HG03060 (cell line): ENCODE data around the gene BCL11A.

Experiments
- ATAC-seq: cut with Tn5 transposase; IDR thresholded peaks from one replicate; pipeline ENCODE4 v1.9.1; 2021; ENCODE audit warnings: low read depth, moderate number of reproducible peaks; ENCODE audit not compliant: unreplicated experiment

The BCL11A gene

GRCh38 chr2:60490441-60490840, 63.0 kb downstream of the BCL11A start:
- no peak for ATAC-seq

GRCh38 chr2:60489289-60489688, 64.2 kb downstream of the BCL11A start:
- ATAC-seq: no peak

GRCh38 chr2:60488291-60488690, 65.2 kb downstream of the BCL11A start:
- ATAC-seq: no peak

- no peak for ATAC-seq
These were observed 66.3 kb downstream of the BCL11A start for GRCh38 chr2:60487174-60487573.

GRCh38 chr2:60486551-60486950, 66.9 kb downstream of the BCL11A start:
- no peak for ATAC-seq

GRCh38 chr2:60486067-60486466, 67.4 kb downstream of the BCL11A start:
- no peak for ATAC-seq

- ATAC-seq: no peak
These were observed 67.9 kb downstream of the BCL11A start for GRCh38 chr2:60485550-60485949.

GRCh38 chr2:60485055-60485454, 68.4 kb downstream of the BCL11A start:
- ATAC-seq: no peak

GRCh38 chr2:60484133-60484645, 69.3 kb downstream of the BCL11A start:
- no peak for ATAC-seq

GRCh38 chr2:60483401-60483800, 70.1 kb downstream of the BCL11A start:
- ATAC-seq: no peak

GRCh38 chr2:60482222-60482621, 71.2 kb downstream of the BCL11A start:
- ATAC-seq: no peak

GRCh38 chr2:60481257-60481656, 72.2 kb downstream of the BCL11A start:
- no peak for ATAC-seq

- no peak for ATAC-seq
These were observed 73.2 kb downstream of the BCL11A start for GRCh38 chr2:60480089-60480773.

- no peak for ATAC-seq
These were observed 74.0 kb downstream of the BCL11A start for GRCh38 chr2:60479226-60480088.

- ATAC-seq: no peak
These were observed 74.8 kb downstream of the BCL11A start for GRCh38 chr2:60478660-60479059.

- ATAC-seq: no peak
These were observed 77.1 kb downstream of the BCL11A start for GRCh38 chr2:60476206-60476954.

GRCh38 chr2:60475123-60475830, 78.2 kb downstream of the BCL11A start:
- no peak for ATAC-seq

GRCh38 chr2:60474301-60474700, 79.2 kb downstream of the BCL11A start:
- no peak for ATAC-seq

GRCh38 chr2:60473546-60473945, 79.9 kb downstream of the BCL11A start:
- ATAC-seq: no peak

GRCh38 chr2:60472663-60473289, 80.7 kb downstream of the BCL11A start:
- ATAC-seq: no peak
